Measurements from ENCODE around the gene MAP3K4. TPM values are rescaled to one million over a fixed set of nuclear protein-coding genes. Genes with fewer than 3 reads are reported as not detected.

MAP3K4 gene
- total RNA-seq, 1 experiment from 2014 or later, result 37.1 TPM

DNA sequence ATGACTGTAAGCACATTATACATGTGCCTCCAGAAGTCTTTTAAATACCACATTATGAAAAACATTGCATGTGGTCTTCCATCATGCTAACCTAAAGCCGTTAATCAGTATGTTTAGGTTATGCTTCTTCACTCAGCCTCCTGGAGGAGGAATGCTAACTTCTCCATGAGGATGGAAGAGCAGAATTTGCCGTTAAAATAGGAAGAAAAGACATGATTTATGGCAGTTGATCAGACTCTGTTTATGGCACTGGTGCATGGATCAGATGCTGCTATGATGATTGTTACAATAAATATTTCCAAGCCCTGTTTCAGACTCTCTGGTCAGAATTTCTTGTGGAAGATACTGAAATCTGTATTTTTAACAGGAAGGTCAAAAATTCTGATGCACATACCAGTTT lies 31.7 kb downstream of the MAP3K4 start:
- no peak for DNase-seq (ENCODE audit: low spot score)
- Histone ChIP-seq H3K36me3 (ENCODE audit: insufficient read depth, low read length, poor library complexity, severe bottlenecking) (no peaks in the 10 kb centered on the region), H3K4me1 (ENCODE audit: insufficient read depth, low read length, poor library complexity, severe bottlenecking) (no peaks in the 10 kb centered on the region), H3K4me3 (ENCODE audit: low read depth, low read length, poor library complexity, severe bottlenecking) (no peak overlapping the region), H3K9me3 (ENCODE audit: low read depth, low read length, poor library complexity, severe bottlenecking) (no peaks in the 10 kb centered on the region), H3K27me3 (replicated peaks; ENCODE audit: insufficient read depth, low read depth, low read length, poor library complexity) (no peaks in the 10 kb centered on the region), H3K27ac (ENCODE audit: low read depth, low read length, poor library complexity, severe bottlenecking) (no peak overlapping the region)
- ChIA-PET POLR2A (ENCODE audit: low non-redundant PET) (no interaction called here), CTCF (no interaction called here)
- no TSS peak for BruUV-seq (replicated peaks)
- intact Hi-C loops (cut with micrococcal nuclease; ENCODE audit: unreplicated experiment), result no loop called here
- TF ChIP-seq EZH2 (IDR thresholded peaks at IDR 0.05; ENCODE audit: borderline replicate concordance, low read depth, low read length, poor library complexity, severe bottlenecking), result no peak
- TF ChIP-seq, protein P1, sequence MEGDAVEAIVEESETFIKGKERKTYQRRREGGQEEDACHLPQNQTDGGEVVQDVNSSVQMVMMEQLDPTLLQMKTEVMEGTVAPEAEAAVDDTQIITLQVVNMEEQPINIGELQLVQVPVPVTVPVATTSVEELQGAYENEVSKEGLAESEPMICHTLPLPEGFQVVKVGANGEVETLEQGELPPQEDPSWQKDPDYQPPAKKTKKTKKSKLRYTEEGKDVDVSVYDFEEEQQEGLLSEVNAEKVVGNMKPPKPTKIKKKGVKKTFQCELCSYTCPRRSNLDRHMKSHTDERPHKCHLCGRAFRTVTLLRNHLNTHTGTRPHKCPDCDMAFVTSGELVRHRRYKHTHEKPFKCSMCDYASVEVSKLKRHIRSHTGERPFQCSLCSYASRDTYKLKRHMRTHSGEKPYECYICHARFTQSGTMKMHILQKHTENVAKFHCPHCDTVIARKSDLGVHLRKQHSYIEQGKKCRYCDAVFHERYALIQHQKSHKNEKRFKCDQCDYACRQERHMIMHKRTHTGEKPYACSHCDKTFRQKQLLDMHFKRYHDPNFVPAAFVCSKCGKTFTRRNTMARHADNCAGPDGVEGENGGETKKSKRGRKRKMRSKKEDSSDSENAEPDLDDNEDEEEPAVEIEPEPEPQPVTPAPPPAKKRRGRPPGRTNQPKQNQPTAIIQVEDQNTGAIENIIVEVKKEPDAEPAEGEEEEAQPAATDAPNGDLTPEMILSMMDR (conservative IDR thresholded peaks at IDR 0.05; ENCODE audit: low read depth, low read length), result no peak

DNA sequence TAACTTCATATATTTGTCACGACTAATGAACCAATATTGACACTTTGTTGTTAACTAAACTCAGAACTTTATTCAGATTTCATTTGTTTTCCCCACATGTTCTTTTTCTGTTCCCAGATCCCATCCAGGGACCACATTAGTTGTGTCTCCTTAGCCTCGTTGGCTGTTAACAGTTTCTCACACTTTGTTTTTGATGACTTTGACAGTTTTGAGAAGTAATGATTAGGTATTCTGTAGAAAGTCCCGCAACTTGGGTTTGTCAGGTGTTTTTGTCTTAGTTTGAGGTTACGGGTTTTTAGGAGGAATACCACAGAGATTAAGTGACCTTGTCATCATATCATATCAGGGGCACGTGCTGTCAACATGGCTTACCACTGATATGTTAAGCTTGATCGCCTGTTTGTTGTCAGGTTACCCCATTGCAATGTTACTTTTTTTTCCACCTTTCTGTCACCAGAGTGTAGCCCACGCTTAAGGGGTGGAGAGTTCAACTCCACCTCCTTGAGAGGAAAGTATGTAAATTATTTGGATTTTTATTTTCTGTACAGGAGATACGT lies 32.9 kb downstream of the MAP3K4 start:
- BruUV-seq (replicated peaks), result no TSS peak
- H3K27ac ChIP-seq (ENCODE audit: low read depth, low read length, poor library complexity, severe bottlenecking), result no peak overlapping the region
- ChIA-PET POLR2A (ENCODE audit: low non-redundant PET) (no interaction called here), CTCF (no interaction called here)
- H3K4me1 ChIP-seq (ENCODE audit: insufficient read depth, low read length, poor library complexity, severe bottlenecking), result no peaks in the 10 kb centered on the region
- no peaks in the 10 kb centered on the region for H3K36me3 ChIP-seq (ENCODE audit: insufficient read depth, low read length, poor library complexity, severe bottlenecking)
- TF ChIP-seq, protein P1 (conservative IDR thresholded peaks at IDR 0.05; ENCODE audit: low read depth, low read length), result no peak
- no peak for TF ChIP-seq EZH2 (IDR thresholded peaks at IDR 0.05; ENCODE audit: borderline replicate concordance, low read depth, low read length, poor library complexity, severe bottlenecking)
- H3K4me3 ChIP-seq (ENCODE audit: low read depth, low read length, poor library complexity, severe bottlenecking), result no peak overlapping the region
- no peaks in the 10 kb centered on the region for H3K27me3 ChIP-seq (replicated peaks; ENCODE audit: insufficient read depth, low read depth, low read length, poor library complexity)
- H3K9me3 ChIP-seq (ENCODE audit: low read depth, low read length, poor library complexity, severe bottlenecking), result no peaks in the 10 kb centered on the region
- DNase-seq (ENCODE audit: low spot score), result no peak
- intact Hi-C loops (cut with micrococcal nuclease; ENCODE audit: unreplicated experiment), result no loop called here

DNA sequence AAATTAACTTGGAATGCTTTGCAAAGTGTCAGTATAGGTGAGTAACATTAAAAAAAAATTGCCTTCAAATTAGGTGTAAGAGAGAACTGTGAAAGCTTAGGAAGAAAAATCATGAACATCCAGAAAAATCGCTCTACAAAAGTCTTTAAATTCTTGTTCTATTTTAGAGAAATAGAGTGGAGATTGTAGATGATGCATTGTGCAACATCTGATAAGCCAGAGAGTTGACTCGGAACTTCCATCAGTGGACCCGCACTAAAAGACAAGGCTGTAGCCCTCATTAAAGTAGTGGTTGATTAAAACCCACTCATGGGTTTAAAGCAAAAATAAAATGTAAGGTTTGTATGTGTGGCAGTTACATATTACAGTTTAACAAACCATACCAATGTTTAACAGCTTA lies 35.8 kb downstream of the MAP3K4 start:
- POLR2A ChIA-PET (ENCODE audit: low non-redundant PET), result no interaction called here
- Histone ChIP-seq H3K9me3 (ENCODE audit: low read depth, low read length, poor library complexity, severe bottlenecking) (no peaks in the 10 kb centered on the region), H3K27ac (ENCODE audit: low read depth, low read length, poor library complexity, severe bottlenecking) (no peak overlapping the region), H3K27me3 (replicated peaks; ENCODE audit: insufficient read depth, low read depth, low read length, poor library complexity) (no peaks in the 10 kb centered on the region), H3K4me1 (ENCODE audit: insufficient read depth, low read length, poor library complexity, severe bottlenecking) (no peaks in the 10 kb centered on the region), H3K36me3 (ENCODE audit: insufficient read depth, low read length, poor library complexity, severe bottlenecking) (no peaks in the 10 kb centered on the region), H3K4me3 (ENCODE audit: low read depth, low read length, poor library complexity, severe bottlenecking) (no peak overlapping the region)
- intact Hi-C loops (cut with micrococcal nuclease; ENCODE audit: unreplicated experiment), result no loop called here
- BruUV-seq (replicated peaks), result no TSS peak
- no peak for DNase-seq (ENCODE audit: low spot score)
- CTCF ChIA-PET, result no interaction called here
- TF ChIP-seq, protein P1 (conservative IDR thresholded peaks at IDR 0.05; ENCODE audit: low read depth, low read length), result no peak
- TF ChIP-seq EZH2 (IDR thresholded peaks at IDR 0.05; ENCODE audit: borderline replicate concordance, low read depth, low read length, poor library complexity, severe bottlenecking), result no peak

Measured in A673 (cell line).